ENCODE data around the gene TMEM19.

TMEM19 gene

DNA sequence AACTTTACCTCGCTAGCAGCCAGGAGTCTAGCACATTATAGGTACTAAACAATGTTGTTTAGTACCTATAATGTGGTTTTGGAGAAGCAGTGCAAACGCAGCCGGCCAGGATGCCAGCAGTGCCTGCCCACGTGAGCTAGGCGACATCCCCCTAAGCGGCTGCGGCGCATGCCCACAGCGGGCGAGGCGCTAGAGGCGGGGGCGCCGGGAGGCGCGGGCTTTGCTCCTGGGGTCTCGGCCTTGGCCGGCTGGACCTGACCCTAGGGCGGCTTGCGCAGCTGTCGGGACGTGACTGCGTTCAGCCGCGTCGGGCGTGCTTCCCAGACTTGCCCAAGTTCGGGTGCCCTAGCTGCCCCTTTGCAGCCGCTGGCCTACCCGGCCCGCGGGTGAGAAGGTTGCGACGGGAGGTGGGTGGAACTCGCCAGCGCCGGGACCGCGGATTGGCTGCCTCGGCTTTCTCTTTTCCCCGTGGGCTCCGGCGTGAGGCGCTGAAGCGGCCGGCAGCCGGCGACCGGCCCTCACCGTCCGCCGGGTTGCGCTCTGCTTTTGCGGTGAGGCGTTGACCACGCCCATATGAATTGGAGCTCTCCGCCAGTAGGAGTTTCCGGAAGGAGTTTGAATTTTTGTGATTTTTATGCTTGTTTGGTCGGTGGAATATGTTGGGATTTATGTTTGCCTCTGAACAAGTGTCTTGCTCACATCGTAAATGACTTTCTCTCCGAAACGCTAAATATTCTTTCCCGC is at the start of gene TMEM19:
Gene TMEM19, plus strand, starts transcription at position 169 of the 744 bp plus-strand sequence. CDS start 599 bp downstream, outside the sequence.
- DNase-seq: peak; percentile 98

DNA sequence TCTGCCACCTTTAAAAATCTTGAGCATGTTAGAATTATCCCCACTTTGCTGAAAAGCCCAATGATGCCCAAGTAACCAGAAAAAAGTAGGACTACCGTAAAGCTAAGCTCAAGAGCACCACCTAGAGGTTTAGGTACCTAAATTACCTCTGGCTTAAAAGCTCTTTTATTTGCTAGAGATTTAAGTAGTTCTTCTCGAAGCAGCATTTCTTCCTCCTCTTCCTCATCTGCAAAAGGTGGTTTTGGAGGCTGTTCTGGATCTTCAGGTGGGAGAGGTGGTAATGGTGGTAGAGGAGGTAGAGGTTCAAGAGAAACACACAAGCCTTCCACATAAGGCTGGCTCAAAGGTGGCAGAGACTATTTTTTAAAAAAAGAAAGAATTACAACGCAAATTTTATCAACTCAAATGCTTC is 49.2 kb upstream of the TMEM19 start:
- DNase-seq: peak; percentile 33

DNA sequence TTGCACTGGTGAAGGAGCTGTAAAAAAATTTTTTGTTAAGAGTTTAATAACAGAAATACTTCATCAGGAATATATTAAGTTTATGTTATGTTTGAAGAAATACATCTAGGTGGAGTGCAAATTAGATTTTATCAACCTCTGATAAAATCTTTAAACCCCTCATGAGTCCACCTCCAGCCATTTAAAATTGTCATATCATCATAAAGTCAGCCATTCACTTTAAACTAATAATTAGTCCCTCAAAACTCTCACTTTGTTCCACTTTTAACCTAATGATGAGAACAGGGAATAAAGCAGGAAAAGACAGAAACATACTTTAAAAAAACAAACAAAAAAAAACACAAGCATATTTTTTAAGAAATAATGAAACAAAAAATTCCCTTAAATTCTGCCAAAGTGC is 47.4 kb upstream of the TMEM19 start:
- no peak for DNase-seq

DNA sequence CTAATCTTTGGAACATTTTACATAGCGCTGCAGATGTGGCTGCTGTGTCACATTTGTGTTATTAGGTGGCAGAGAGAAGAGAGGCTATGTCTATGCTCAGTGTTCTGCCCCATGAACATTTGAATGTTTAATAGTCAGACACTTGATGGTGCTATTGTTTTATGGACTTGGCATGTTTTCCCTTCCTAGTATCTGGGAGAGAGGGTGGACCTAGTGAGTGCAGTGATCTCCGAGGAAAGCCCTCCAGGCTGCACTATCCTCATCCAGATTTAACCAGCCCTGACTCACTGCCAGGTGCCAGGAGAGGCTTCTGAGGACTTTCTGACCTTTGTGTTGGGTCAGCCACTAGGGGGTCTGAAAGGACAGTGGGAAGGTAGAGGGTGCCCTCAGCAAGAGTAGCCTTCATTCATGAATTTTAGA is 46.5 kb upstream of the TMEM19 start:
- peak; percentile 7 for DNase-seq

DNA sequence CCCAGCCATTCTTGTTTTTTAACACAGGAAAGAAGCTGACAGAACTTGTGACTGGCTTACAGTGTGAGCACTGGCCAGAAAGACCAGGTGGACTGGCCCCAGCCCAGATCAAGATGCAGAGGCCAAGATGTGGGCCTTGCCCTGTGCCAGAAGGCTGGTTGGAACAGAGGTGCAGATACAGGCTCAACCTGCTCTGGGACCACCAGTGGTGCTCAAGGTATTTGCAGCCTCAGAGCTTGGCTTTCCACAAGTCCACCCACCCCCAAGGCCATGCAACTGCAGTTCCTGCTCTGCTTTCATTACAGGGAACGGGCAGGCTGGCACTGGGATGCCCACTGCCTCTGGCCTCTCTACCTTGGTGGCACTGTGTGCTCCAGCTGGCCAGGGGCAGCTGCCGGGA is 45.6 kb upstream of the TMEM19 start:
- no peak for DNase-seq

- no peak for DNase-seq
Measured at GRCh38 chr12:71641390-71641789, 44.5 kb upstream of the TMEM19 start.

DNA sequence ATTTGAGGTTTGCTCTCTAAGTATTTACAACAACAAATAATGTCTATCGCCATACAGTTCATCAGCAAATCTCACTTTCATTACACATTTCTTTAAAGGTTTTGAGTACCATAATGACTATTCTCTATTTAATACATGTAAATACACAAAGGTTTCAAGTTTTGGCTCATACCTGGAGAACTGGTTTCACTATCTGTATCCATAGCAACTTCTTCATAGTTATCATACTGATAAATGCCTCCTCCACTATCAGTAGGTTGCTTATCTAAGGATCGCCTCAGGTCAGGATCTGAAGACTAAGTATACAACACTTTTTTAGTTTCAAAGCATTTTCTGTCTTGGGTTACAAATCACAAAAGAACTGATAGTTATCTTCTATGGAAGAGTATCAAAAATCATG is 43.6 kb upstream of the TMEM19 start:
- peak; percentile 7 for DNase-seq

DNA sequence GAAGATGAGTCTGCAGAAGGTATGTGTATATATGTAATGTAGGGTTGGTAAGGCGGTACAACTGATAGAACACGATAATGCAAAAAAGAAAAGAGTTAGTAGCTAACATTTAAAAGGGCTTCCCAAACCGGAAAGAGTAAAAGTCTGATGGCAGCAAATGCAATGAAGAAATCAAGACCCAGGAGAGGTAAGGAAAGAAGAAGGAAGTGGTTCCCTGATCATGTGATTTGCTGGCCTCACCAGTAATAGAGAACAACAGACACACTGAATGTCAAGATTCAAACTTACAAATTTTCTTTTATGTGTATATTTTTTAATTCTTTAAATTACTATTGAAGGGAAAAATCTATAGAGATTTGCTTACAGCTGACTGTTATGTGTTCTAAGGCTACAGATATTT is 40.6 kb upstream of the TMEM19 start:
- DNase-seq: no peak

DNA sequence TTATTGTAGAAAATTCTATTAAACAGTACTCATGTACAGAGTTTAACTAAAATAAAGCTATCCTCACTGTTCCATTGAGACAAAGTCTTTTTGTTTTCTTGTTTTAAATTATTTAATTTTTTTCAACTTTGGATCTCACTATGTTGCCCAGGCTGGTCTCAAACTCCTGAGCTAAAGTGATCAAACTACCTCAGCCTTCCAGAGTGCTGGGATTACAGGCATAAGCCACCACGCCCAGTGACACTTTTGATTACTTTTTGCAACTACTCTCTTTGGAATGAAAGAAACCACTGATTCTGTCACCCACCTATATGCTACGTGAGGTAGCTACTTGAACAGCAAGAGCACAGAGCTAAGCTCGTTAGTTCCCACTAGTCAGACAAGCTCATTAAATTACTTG is 39.4 kb upstream of the TMEM19 start:
- DNase-seq: no peak

GRCh38 chr12:71648537-71648936 is 37.3 kb upstream of the TMEM19 start:
- DNase-seq: no peak

- no peak for DNase-seq
Measured at GRCh38 chr12:71649401-71649800, 36.5 kb upstream of the TMEM19 start.

- DNase-seq: no peak
Measured at GRCh38 chr12:71652656-71653055, 33.2 kb upstream of the TMEM19 start.

DNA sequence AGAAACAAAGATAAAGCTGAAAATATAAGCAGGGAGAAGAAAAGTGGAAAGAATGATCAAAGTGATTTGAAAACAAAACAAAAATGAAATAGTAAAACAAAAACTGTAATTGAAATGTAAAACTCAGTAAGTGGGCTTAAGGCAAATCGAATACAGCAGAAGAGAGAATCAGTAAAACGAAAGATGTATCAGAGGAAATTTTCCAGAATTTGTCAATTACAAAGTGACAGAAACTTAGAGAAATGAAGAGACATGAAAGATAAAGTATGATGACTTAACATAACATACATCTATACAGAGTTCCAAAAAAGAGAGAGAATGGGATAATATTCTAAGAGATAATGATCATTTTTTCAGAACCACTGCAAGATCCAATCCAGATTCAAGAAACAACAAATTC is 32.7 kb upstream of the TMEM19 start:
- DNase-seq: no peak

- DNase-seq: peak; percentile 48
Measured at GRCh38 chr12:71654200-71654599, 31.7 kb upstream of the TMEM19 start.

DNA sequence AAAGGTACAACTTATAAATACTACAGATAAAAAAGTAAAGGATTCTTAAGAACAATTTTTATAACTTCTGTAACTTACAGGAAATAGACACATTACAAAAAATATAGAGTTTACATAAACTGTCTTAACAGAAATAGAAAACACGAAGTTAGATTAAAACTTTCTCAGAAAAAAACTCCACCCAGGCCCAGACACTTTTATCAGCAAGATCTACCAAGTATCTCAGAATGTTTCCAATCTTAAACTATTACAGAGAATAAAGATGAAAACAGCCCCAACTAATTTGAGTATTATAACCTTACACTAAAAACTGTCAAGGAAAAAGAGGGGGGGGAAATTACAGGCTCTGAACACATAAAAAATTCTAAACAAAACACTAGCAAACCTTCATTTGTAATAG is 30.4 kb upstream of the TMEM19 start:
- no peak for DNase-seq

DNA sequence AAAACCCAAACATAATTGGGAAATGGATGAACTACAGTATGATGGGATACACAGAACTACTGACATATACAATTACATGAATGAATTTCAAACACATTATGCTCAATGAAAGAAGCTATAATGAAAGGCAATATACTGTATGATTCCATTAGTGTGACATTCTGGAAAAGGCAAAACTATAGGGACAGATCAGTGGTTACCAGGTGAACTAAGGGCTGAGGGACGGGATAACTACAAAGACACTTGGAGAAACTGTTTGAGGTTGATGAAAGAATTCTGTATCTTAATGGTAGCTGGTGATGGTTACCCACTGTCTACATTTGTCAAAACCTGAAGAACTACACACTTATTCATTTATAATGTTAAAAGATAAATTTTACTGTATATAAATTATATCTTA is 30.0 kb upstream of the TMEM19 start:
- DNase-seq: no peak

- no peak for DNase-seq
Measured at GRCh38 chr12:71656740-71657139, 29.1 kb upstream of the TMEM19 start.

DNA sequence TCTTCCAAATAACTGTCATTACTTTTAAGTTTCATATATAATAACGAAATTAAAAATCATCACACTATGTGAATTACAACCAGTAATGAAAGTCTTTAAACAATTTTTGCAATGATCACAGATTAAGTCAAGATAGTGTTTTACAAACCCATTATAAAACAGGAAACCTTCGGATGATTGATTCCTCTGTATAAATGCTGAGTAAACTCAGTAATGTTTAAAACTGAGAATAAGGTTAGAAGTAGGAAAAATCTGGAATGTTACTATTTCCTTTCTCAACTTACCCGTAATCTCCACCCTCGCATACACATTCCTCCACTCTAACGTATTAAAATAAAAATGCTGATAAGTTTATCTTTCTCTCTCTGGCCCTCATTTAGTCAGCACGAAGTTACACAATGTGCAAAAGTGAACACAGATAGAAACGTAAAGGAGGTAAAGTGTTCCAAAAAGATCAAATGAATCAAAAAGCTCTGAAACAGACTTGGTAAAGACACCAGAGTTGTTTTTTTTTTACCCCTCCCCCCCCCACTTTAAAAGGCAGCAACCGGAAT is 23.8 kb upstream of the TMEM19 start:
- DNase-seq: peak; percentile 80

- peak; percentile 40 for DNase-seq
Measured at GRCh38 chr12:71662849-71663560, 22.9 kb upstream of the TMEM19 start.

DNA sequence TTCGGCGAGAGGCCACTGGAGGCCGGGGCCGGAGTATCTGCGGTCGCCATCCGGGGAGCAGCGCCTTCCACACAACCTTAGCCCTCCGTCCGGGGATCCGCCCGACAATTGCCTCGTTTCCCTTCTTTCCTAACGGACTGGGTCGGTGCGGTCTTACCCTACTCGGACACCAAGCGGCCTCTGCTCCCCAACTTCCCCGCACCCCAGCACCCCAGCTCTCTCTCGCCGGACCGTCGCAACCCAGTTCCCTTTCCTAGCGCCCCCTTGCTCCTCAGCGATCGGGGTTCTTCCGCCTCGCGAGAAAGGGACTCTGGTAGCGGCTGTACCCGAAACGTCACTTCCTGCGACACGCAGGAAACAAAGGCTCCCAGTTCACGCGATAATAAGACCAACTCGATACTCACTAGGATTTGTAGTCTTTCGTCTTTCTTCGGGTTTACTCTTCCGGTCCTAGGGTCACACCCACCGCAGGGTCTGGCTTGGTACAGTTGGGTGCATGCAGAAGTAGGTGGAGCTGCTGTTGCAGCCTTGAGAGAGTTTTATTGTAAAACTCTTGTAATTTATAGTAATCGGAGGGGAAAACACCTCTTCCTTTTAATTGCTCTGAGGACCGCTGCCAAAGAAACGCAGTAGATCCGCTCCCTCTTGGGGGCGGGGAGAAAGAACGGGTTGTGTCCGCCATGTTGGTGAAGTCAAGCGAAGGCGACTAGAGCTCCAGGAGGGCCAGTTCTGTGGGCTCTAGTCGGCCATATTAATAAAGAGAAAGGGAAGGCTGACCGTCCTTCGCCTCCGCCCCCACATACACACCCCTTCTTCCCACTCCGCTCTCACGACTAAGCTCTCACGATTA is 22.1 kb upstream of the TMEM19 start, which contains the start of the genes THAP2 and ZFC3H1:
Gene THAP2, plus strand, starts transcription at position 741 of the 850 bp plus-strand sequence. CDS start 209 bp downstream, outside the sequence.
Gene ZFC3H1, minus strand, starts transcription at position 288 of the 850 bp plus-strand sequence. Its CDS starts 238 bp downstream, at position 50.
- DNase-seq: peak; percentile 100

DNA sequence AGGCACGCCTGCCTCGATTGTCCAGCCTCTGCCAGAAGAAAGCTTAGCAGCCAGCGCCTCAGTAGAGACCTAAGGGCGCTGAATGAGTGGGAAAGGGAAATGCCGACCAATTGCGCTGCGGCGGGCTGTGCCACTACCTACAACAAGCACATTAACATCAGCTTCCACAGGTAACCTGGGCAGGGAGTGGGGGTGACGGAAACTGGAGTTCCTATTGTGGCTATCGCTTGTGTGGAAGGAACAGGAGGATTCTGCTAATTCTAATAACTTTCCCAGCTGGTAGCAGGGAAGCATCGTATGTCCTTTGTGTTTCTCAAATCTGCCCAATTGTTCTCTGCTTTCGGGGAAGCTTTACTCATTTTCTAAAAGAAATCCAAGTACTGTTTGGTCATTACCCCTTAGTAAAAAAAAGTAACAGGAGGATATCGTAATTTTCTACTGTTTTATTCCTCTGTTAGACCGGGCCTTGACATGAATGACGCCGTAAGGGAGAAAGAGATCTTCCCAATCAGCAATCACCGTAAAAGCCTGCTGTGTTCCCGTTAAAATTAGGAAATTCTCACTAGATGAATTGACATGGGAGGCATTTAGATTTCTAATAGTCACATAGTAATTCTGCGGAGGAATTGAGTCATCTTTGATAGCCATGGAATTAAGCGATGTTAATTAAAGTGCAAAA is 21.3 kb upstream of the TMEM19 start:
- no peak for DNase-seq

- DNase-seq: no peak
Measured at GRCh38 chr12:71665090-71665463, 20.8 kb upstream of the TMEM19 start.
